Prostate gland (tissue), 2 donors: ENCODE measurements around the gene PRDM16.

Experiments
- POLR2AphosphoS5 ChIP-seq: sonication (generic); formaldehyde crosslinking; IDR thresholded peaks from one replicate; pipeline ENCODE4 v1.6.1; 2017; ENCODE audit warnings: antibody characterized with exemption
- TF ChIP-seq, protein P1 (sequence below), 4 experiments: fragments of 200-600 bp in 2 of 4; fragments of 450-650 bp in 2 of 4; sonication (generic) in 2 of 4; IDR thresholded peaks; 1 replicate in 3 of 4; 2 replicates in 1 of 4; pipeline ENCODE4 v1.5.1; 2016 to 2019; ENCODE audit warnings: antibody characterized with exemption in 4 of 4, mild to moderate bottlenecking in 2 of 4, moderate library complexity in 2 of 4

DNA sequence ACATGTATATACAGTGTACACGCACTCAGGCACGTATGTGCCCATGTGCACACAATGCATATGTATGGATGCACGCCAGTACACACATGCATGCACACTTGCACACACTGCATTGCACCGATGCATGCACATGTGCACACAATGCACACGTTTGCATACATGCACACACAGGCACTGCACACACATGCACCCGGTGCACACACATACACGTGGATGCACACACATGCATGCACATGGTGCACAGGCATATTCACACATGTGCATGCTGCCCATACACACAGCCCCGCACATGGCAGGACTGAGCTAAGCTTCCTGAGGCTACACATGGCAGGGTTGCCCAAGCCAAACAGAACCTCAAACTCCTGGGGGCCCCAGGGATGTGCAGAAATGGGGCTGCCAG is 405.0 kb downstream of the PRDM16 start:
- TF ChIP-seq, protein P1, sequence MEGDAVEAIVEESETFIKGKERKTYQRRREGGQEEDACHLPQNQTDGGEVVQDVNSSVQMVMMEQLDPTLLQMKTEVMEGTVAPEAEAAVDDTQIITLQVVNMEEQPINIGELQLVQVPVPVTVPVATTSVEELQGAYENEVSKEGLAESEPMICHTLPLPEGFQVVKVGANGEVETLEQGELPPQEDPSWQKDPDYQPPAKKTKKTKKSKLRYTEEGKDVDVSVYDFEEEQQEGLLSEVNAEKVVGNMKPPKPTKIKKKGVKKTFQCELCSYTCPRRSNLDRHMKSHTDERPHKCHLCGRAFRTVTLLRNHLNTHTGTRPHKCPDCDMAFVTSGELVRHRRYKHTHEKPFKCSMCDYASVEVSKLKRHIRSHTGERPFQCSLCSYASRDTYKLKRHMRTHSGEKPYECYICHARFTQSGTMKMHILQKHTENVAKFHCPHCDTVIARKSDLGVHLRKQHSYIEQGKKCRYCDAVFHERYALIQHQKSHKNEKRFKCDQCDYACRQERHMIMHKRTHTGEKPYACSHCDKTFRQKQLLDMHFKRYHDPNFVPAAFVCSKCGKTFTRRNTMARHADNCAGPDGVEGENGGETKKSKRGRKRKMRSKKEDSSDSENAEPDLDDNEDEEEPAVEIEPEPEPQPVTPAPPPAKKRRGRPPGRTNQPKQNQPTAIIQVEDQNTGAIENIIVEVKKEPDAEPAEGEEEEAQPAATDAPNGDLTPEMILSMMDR (IDR thresholded peaks at IDR 0.05): no peak
- TF ChIP-seq POLR2AphosphoS5: no peak
